Stimulated activated CD4-positive, alpha-beta T cell treated with anti-CD3 and anti-CD28 coated beads, Interleukin-4, amount 100 ng/mL, for 24 hours (primary cell): ENCODE results near the gene BHLHA15.
A peak's percentile ranks its signal among the peaks of the same experiment; 100 is the strongest.

Experiments used
- DNase-seq: peaks from one replicate; pipeline ENCODE4 v3.0.0-alpha.2; 2020

The BHLHA15 gene

DNA sequence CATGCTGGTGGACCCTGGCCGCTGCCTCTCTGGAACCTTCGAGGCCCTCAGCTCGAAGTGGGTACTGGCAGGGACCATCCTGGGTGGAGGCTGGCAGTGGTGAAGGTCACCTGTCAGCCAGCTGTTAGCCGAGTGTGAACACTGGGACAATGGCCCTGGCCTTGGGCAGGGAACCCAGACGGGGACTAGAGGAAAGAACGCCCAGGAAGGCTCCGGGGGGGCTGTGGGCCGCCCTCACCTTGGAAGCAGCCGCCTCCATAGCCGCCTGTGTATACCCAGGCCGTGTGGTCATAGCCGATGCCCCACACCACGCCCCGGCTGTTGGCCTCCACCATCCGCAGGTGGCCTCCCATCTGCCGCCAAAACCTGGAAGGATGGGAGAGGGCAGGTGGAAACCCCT lies 17.6 kb downstream of the BHLHA15 start:
- DNase-seq = no peak

GRCh38 chr7:98229441-98229840 lies 18.2 kb downstream of the BHLHA15 start:
- DNase-seq = no peak

- no peak for DNase-seq
These were observed 18.9 kb downstream of the BHLHA15 start for GRCh38 chr7:98229991-98230745.

DNA sequence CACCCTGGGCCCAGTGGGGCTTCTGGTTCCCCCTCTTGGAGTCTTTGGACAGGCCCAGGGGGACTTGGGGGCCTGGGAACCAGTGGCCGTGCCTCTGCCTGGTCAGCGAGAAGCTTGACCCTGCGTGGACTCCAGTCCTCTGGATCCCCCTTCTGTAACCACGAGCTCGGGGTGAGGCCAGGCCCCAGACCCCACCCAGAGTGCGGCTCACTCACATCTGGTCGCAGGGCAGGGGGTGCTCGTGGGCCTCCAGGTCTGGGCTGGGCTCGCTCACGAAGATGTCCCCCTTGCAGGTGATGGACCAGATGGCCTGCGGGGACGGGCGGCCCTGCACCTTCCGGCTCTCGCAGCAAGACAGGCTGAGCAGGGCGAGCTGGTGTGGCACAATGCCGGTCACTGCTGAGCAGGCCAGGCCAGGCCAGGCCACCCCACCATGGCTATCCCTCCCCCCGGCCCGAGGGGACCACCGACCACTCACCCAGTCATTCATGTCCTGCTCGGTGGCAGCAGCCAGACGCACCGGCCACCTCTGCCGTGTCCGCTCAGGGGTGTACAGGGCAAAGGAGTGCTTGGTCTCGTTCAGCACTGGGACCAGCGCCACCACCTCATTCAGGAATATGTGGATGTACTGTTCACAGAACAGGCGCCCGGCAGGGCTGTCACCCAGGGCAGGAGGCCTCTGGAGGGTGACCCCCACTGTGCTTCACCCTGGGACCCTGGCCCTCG lies 19.7 kb downstream of the BHLHA15 start:
- no peak for DNase-seq

DNA sequence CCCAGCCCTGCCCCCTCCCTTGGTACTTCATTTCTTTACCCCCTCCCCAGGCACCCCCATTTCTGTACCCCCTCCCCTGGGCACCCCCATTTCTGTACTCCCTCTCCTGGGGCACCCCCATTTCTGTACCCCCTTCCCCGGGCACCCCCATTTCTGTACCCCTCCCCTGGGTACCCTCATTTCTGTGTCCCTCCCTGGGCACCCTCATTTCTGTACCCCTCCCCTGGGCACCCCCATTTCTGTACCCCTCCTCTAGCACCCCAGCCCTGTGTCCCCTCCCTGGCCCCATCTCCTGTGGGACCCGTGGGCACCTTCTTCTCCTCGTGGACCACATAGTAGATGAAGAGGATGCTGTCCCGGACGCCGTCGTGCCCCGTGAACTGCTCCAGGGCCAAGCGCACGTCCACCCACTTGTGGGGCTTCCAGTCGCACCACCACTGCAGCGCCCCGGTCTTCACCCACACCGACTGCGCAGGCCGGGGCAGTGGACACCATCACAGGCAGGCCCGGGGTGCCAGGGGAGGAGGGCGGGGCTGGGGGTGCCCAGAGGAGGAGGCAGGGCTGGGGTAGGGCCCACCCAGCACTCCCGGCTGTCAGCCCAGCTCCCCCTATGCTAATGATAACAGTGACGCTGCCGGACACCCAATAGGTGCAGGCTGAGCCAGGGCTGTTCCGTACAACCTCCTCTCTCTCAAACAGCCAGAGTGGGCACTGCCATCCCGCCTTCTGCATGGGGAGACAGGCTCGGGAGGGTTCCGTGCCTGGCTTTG lies 20.4 kb downstream of the BHLHA15 start:
- DNase-seq = no peak

GRCh38 chr7:98232263-98232585 lies 21.0 kb downstream of the BHLHA15 start:
- no peak for DNase-seq

DNA sequence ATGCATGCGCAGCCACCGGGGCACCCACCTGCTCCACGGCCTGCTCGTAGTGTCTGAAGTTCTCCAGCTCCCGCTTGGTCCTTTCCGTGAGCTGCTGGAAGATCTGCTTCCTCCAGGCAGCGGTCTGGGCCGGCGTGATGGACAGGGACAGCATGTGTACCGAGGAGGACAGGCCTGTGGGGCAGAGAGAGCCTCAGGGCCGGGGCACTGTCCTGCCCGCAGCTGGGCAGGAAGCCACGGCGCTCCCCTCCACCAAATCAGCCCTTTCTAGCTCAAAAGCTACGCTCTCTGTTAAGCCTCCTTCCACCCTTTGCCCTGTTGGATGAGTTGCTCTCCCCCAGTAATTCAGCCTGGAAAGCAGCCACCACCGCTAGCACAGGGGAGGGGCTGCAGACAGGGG lies 21.6 kb downstream of the BHLHA15 start:
- no peak for DNase-seq

GRCh38 chr7:98233219-98234070 lies 22.2 kb downstream of the BHLHA15 start:
- DNase-seq = no peak

DNA sequence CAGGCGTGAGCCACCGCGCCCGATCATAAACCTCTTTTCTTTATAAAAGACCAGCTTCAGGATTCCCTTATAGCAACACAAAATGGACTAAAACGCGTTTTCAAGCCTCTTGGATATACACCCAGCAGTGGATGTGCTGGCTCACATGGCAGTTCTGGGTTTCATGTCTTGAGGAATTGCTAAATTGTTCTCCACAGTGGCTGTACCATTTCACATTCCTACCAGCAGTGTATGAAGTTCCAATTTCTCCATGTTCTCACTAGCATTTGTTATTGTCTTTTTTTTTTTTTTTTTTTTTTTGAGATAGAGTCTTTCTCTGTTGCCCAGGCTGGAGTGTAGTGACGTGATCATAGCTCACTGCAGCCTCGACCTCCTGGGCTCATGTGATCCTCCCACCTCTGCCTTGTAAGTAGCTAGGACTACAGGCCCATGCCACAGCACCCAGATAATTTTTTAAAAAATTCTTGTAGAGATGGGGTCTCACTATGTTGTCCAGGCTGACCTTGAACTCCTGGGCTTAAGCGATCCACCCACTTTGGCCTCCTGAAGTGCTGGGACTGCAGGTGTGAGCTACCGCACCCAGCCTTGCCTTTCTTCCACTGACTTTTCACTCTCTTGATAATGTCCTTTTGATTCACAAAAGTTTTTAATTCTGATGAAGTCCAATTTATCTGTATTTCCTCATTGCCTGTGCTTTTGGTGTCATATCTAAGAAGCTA lies 23.3 kb downstream of the BHLHA15 start:
- DNase-seq = no peak

DNA sequence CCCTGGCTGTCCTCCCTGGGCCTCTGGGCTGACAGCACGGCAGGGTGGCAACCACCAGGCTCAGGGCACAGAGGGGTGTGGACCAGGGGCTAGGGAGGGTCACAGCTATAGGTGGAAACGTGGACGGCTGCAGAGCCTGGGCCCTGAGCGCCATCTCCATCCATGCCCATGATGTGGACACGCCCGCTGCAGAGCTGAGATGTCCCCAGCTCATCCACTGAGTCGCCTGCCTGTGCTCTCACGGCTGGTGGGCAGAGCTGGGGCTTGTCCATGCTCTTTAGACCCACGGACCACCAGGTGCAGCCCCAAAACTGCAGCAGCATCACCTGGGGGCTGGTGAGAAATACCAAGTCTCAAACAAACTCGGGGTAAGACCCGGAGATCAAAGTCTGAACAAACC lies 24.7 kb downstream of the BHLHA15 start:
- DNase-seq = no peak

DNA sequence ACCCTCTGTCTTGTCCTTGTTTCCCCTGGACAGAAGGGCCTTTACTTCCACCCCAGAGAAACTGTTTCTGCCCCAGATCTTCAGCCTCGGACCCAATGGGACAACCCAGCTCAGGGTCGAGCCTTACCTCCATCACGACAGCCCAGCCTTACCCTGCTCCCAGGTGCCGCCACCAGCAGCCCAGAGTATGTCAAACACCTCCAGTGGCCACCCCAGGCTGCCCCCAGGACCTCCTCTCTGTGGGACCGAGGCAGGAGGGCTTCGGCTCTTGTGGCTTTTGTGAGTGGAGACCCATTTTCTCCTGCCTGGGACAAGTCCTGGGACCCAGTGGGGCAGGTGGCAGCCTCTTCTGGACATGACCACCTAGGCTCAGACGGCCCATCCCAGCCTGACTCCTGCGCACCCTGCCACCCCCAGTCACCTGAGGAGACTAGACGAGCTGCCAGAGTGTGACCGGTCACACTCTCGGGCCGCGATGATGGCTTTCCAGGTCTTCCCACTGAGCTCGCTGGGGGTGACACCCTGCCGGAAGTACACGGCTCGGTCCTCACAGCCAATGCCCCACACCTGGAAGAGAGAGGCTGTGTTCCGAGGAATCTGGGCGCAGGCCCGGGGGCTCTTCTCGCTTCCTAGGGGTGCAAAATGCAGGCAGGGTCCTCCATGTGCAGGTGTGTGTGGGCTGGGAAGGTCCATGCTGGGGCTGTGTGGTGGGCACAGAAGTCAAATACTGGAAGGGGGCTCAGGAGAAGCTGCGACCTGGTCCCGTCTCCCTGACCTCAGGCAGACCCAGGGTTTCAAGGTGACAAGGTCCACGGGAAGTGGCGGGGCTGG lies 25.3 kb downstream of the BHLHA15 start:
- DNase-seq = no peak

DNA sequence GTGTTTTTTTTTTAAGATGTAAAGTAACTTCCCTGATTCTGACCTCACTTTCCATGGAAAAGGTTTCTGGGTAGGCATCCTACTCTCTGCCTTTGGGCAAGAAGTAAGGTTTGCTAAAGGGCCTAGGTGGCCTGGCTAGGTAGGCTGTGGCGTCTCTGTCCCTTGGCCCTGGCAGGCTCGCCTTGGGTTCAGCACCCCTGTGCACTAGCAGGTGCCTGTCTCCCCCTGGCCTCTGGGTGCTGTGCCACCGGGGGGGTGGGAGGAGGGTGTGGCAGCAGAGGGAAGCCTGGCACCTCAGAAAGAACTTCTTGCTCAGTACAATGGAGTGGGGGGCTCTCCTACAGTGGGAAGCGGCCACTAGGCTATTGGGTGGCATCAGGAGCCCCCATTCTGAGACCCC lies 26.8 kb downstream of the BHLHA15 start:
- DNase-seq = no peak

DNA sequence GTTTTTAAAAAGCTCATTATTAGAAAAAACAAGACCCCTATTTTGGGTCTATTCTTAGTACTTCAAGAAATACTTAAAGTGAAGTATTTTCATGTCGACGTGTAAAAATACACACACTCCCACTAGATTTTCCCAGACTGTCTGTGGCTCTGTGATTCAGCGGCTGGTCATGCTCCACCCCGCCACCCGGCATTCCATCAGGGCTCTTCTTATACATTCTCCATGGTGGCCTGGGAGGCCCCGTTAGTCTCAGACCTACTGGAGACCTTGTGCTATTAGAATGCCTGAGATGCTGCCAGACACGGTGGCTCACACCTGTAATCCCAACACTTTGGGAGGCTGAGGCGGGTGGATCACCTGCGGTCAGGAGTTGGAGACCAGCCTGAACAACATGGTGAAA lies 27.7 kb downstream of the BHLHA15 start:
- DNase-seq = no peak

GRCh38 chr7:98240961-98241673 lies 29.9 kb downstream of the BHLHA15 start:
- peak; percentile 27 for DNase-seq

GRCh38 chr7:98241674-98242241 lies 30.5 kb downstream of the BHLHA15 start:
- no peak for DNase-seq

GRCh38 chr7:98242342-98242741 lies 31.1 kb downstream of the BHLHA15 start:
- DNase-seq = no peak

DNA sequence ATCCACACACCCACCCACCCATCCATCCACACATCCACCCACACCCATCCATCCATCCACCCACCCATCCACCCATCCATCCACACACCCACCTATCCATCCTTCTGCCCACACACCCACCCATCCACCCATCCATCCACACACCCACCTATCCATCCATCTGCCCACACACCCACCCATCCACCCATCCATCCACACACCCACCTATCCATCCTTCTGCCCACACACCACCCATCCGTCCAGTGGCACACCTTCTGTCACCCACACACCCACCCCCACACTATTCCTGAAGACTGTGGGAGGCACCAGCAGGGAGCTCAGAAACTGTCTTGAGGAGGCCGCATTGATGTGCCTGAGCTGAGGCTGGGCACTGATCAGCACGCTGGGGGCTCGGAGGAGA lies 31.7 kb downstream of the BHLHA15 start:
- no peak for DNase-seq

DNA sequence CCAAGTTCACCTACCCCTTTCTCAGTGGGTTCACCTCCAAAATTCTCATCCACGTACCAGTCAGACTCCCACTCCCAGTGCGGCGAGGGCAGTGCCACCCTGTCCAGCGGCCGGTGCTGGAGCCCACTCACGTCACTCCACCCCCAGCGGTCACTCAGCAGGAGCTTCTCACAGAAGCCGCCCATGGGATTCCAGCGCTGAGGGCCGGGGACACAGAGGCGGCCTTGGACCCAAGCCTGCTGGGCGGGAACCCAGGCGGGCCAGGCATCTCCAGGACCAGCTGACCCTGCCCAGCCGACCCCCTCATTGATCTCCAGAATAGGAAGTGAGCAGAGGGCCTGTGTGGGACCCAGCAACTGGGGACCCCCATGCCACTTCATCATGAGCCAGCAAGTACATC lies 33.6 kb downstream of the BHLHA15 start:
- DNase-seq = no peak

DNA sequence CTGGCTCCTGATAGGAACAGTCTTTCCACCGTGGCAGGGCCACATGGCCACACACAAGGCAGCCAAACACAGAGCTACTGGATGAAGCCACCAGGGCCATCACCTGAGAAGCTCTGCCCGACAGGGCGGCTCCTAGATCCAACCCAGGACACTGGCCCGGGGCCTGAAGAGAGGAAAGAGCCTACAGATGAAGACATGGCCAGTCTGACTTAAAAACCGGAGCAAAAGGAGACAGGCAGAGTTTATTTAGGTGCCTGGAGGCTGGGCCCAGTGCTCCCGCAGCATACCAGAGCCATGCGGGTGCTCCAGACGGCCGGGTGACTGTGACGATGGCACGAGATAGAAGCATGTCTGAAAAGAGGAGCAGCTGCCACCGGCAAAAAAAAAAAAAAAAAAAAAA lies 36.9 kb downstream of the BHLHA15 start:
- DNase-seq = no peak

DNA sequence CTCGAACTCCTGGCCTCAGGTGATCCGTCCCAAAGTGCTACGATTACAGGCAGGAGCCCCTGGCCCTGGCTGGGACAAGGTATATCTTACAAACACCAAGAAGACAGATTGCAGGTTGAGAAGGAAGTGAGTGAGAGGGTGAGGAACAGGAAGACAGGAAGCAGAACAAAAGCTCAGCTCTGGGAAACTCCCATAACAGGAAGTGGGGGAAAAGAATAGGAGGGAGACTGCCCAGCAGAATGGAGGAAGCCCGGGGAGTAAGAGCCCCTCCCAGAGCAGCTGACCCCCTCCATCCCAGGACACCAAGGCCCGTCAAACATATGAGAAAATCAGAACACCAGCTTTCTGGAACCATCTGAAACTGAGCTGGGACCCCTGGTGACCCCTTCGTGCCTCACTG lies 37.9 kb downstream of the BHLHA15 start:
- DNase-seq = no peak
